H9 (cell line): ENCODE results near the gene TXNDC17. TPM values are rescaled to one million over a fixed set of nuclear protein-coding genes. Genes with fewer than 3 reads are reported as not detected.

Source experiments
- DNase-seq: peaks from one replicate; pipeline ENCODE4 v3.0.0-alpha.2; 2017
- H2AFZ ChIP-seq: one replicate; pipeline ENCODE4 v1.6.1; 2013; ENCODE audit warnings: mild to moderate bottlenecking, low read length, control low read depth, moderate library complexity
- H2AK5ac ChIP-seq: 2 replicates; pipeline ENCODE4 v1.6.1; 2013; ENCODE audit warnings: low read length, control low read depth, mixed read lengths; ENCODE audit not compliant: insufficient read length
- H2BK120ac ChIP-seq: one replicate; pipeline ENCODE4 v1.6.1; 2013; ENCODE audit warnings: low read depth, mild to moderate bottlenecking, low read length, control low read depth, inconsistent platforms; ENCODE audit not compliant: poor library complexity, severe bottlenecking
- H2BK12ac ChIP-seq: 2 replicates; pipeline ENCODE4 v1.6.1; 2013; ENCODE audit warnings: low read length, control low read depth, mixed read lengths, low read depth; ENCODE audit not compliant: insufficient read length
- H2BK15ac ChIP-seq: 2 replicates; pipeline ENCODE4 v1.6.1; 2013; ENCODE audit warnings: low read depth, low read length, control low read depth
- H2BK20ac ChIP-seq: one replicate; pipeline ENCODE4 v1.6.1; 2013; ENCODE audit warnings: low read depth, mild to moderate bottlenecking, low read length, control low read depth, inconsistent platforms; ENCODE audit not compliant: poor library complexity, severe bottlenecking
- H2BK5ac ChIP-seq: 2 replicates; pipeline ENCODE4 v1.6.1; 2013; ENCODE audit warnings: low read length, control low read depth, mixed read lengths; ENCODE audit not compliant: insufficient read length
- H3K14ac ChIP-seq: 2 replicates; pipeline ENCODE4 v1.6.1; 2013; ENCODE audit warnings: low read length, control low read depth; ENCODE audit not compliant: insufficient read depth
- H3K18ac ChIP-seq: 2 replicates; pipeline ENCODE4 v1.6.1; 2013; ENCODE audit warnings: low read depth, mild to moderate bottlenecking, mixed read lengths, low read length, control low read depth; ENCODE audit not compliant: insufficient read length
- H3K23ac ChIP-seq: 2 replicates; pipeline ENCODE4 v1.6.1; 2013; ENCODE audit warnings: low read length, control low read depth, mixed read lengths, low read depth; ENCODE audit not compliant: insufficient read length
- H3K23me2 ChIP-seq: 2 replicates; pipeline ENCODE4 v1.6.1; 2013; ENCODE audit warnings: low read depth, mild to moderate bottlenecking, mixed read lengths, low read length, control low read depth; ENCODE audit not compliant: insufficient read length, poor library complexity, severe bottlenecking
- H3K27ac ChIP-seq: 2 replicates; pipeline ENCODE4 v1.5.1; 2013; ENCODE audit warnings: low read length, control low read depth, mixed read lengths, low read depth; ENCODE audit not compliant: insufficient read length
- H3K27me3 ChIP-seq: 2 replicates; pipeline ENCODE4 v1.6.1; 2013; ENCODE audit warnings: low read length, control low read depth, inconsistent platforms; ENCODE audit not compliant: insufficient read depth
- H3K4ac ChIP-seq: 2 replicates; pipeline ENCODE4 v1.6.1; 2013; ENCODE audit warnings: low read depth, mild to moderate bottlenecking, control low read depth, inconsistent platforms, low read length, moderate library complexity
- H3K4me1 ChIP-seq: 2 replicates; pipeline ENCODE4 v1.6.1; 2013; ENCODE audit warnings: low read length, control low read depth, inconsistent platforms; ENCODE audit not compliant: insufficient read depth
- H3K4me2 ChIP-seq: 2 replicates; pipeline ENCODE4 v1.6.1; 2013; ENCODE audit warnings: low read length, control low read depth, mixed read lengths; ENCODE audit not compliant: insufficient read length, insufficient read depth
- H3K56ac ChIP-seq: 2 replicates; pipeline ENCODE4 v1.6.1; 2013; ENCODE audit warnings: low read depth, mild to moderate bottlenecking, mixed read lengths, low read length, control low read depth; ENCODE audit not compliant: insufficient read length
- H3K79me1 ChIP-seq: 2 replicates; pipeline ENCODE4 v1.6.1; 2013; ENCODE audit warnings: low read depth, mild to moderate bottlenecking, moderate library complexity, low read length, control low read depth, inconsistent platforms; ENCODE audit not compliant: insufficient read depth, poor library complexity, severe bottlenecking
- H3K79me2 ChIP-seq: 2 replicates; pipeline ENCODE4 v1.6.1; 2013; ENCODE audit warnings: low read length, control low read depth, inconsistent platforms; ENCODE audit not compliant: insufficient read depth
- H3K9ac ChIP-seq: 2 replicates; pipeline ENCODE4 v1.6.1; 2013; ENCODE audit warnings: low read length, control low read depth, mixed read lengths; ENCODE audit not compliant: insufficient read length; ENCODE audit errors: extremely low read depth
- H3K9me3 ChIP-seq: one replicate; pipeline ENCODE4 v1.6.1; 2013; ENCODE audit warnings: low read depth, low read length, inconsistent platforms; ENCODE audit not compliant: control insufficient read depth
- H3T11ph ChIP-seq: one replicate; pipeline ENCODE4 v1.6.1; 2013; ENCODE audit warnings: mild to moderate bottlenecking, low read length, control low read depth, inconsistent platforms
- H4K20me1 ChIP-seq: one replicate; pipeline ENCODE4 v1.6.1; 2013; ENCODE audit not compliant: control insufficient read depth, insufficient read length, insufficient read depth
- H4K5ac ChIP-seq: 2 replicates; pipeline ENCODE4 v1.6.1; 2013; ENCODE audit warnings: low read depth, mild to moderate bottlenecking, mixed read lengths, low read length, control low read depth; ENCODE audit not compliant: insufficient read length
- H4K8ac ChIP-seq: replicated peaks from 2 replicates; pipeline ENCODE4 v1.6.1; 2013; ENCODE audit warnings: low read length, control low read depth, mixed read lengths, low read depth; ENCODE audit not compliant: insufficient read length
- H4K91ac ChIP-seq: 2 replicates; pipeline ENCODE4 v1.6.1; 2013; ENCODE audit warnings: low read depth, mild to moderate bottlenecking, moderate library complexity, mixed read lengths, low read length, control low read depth; ENCODE audit not compliant: insufficient read length
- H3K27ac Mint-ChIP-seq, 3 experiments: 2 replicates in 2 of 3; 3 replicates in 1 of 3; pipeline ENCODE4 v1.8.0; 2020 to 2021; ENCODE audit warnings: mixed read lengths in 3 of 3, mild to moderate bottlenecking in 1 of 3, moderate library complexity in 1 of 3
- H3K27me3 Mint-ChIP-seq: 2 replicates; pipeline ENCODE4 v1.8.0; 2021; ENCODE audit warnings: low read depth, mild to moderate bottlenecking, moderate library complexity, mixed read lengths
- H3K36me3 Mint-ChIP-seq, 3 experiments: 2 replicates in 2 of 3; 3 replicates in 1 of 3; pipeline ENCODE4 v1.8.0; 2020 to 2021; ENCODE audit warnings: low read depth in 3 of 3, mixed read lengths in 3 of 3; ENCODE audit not compliant: insufficient read depth in 1 of 3
- H3K4me1 Mint-ChIP-seq, 2 experiments: 2 replicates each; pipeline ENCODE4 v1.8.0; 2020; ENCODE audit warnings: mixed read lengths in 2 of 2
- H3K4me3 Mint-ChIP-seq, 2 experiments: 2 replicates in 1 of 2; 3 replicates in 1 of 2; pipeline ENCODE4 v1.8.0; 2020 to 2021; ENCODE audit warnings: mild to moderate bottlenecking in 2 of 2, mixed read lengths in 2 of 2, moderate library complexity in 1 of 2
- H3K9me3 Mint-ChIP-seq, 2 experiments: 2 replicates in 1 of 2; 3 replicates in 1 of 2; pipeline ENCODE4 v1.8.0; 2020; ENCODE audit warnings: mild to moderate bottlenecking in 2 of 2, mixed read lengths in 2 of 2, moderate library complexity in 1 of 2
- WGBS: extraction: QIAGEN DNeasy Blood & Tissue Kit; methylation state at CpG from one replicate; pipeline ENCODE4 v1.1.7; 2013; ENCODE audit warnings: missing lambda C conversion rate, low lambda C conversion rate, mixed read lengths; ENCODE audit not compliant: insufficient read length; ENCODE audit errors: extremely low coverage; 5-methylcytosine and 5-hydroxymethylcytosine counted together
- total RNA-seq: library from RNA; stranded (reverse); gene quantifications from 2 replicates; pipeline ENCODE4 v1.2.1, GENCODE V29; 2021
- TF ChIP-seq, protein P1 (sequence below): fragments of 200-600 bp; sonication (generic); conservative IDR thresholded peaks from 3 replicates; pipeline ENCODE4 v1.8.0; 2021; ENCODE audit warnings: antibody characterized with exemption, mild to moderate bottlenecking

Gene TXNDC17
- total RNA-seq, 1 experiment from 2014 or later, result 170 TPM

DNA sequence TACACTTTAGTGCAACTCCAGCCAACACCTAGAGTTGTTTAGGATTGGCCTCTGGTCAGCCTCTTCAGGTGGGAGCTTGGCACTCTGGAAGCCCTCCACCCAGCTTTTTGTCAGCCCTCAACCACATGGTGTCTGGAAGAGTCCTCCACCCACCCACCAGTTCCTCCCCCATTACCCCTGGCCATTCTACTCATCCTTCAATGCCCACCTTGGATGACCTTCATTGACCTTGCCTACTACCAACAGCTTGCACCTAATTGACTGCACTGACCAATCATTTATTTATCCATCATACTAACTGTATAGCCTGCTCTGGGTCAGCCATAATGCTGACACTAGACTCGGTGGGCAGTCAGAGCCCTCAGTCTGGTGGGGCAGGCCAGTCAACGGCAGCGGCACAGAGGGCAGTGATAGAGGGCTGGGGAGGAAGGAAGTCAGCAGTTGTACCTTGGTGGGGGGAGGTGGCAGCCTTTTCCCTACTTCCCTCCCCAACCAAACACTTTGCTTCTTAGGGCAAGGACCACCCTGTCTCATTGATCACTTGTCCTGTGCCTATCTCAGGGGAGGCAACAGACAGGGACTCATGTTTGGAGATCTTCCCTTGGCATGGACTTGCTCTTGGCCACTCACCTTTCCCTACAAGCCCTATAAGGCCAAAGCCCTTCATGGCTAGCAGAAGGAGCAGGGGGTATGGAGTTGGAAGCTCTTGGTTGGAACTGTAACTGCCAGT, 43.0 kb downstream of the TXNDC17 start:
- Histone ChIP-seq H3K4ac (no peak overlapping the region), H4K91ac (no peak overlapping the region), H3K56ac (no peak overlapping the region), H2AK5ac (no peak overlapping the region), H2BK5ac (no peak overlapping the region), H4K5ac (no peak overlapping the region), H2BK20ac (no peak overlapping the region), H3K4me2 (no peak overlapping the region), H3K9me3 (no peaks in the 10 kb centered on the region), H3K14ac (no peak overlapping the region), H3K18ac (no peak overlapping the region), H3K9ac (no peak overlapping the region), H2BK12ac (no peak overlapping the region), H3K79me2 (no peaks in the 10 kb centered on the region), H4K20me1 (no peaks in the 10 kb centered on the region), H3K23me2 (no peaks in the 10 kb centered on the region), H2BK120ac (no peak overlapping the region), H3K27me3 (no peaks in the 10 kb centered on the region), H3K23ac (no peak overlapping the region), H3K27ac (no peak overlapping the region), H3K79me1 (no peaks in the 10 kb centered on the region), H2BK15ac (no peak overlapping the region), H3T11ph (no peak overlapping the region), H2AFZ (no peak overlapping the region), H3K4me1 (no peaks in the 10 kb centered on the region), H4K8ac (no peak overlapping the region)
- Mint-ChIP-seq H3K4me3 (no peak overlapping the region), H3K9me3 (no peaks in the 10 kb centered on the region; a peak in 1 of 5 replicates), H3K4me1 (no peaks in the 10 kb centered on the region), H3K27ac (no peak overlapping the region), H3K36me3 (no peaks in the 10 kb centered on the region), H3K27me3 (peaks cover 9% of the 10 kb centered on the region)
- TF ChIP-seq, protein P1, sequence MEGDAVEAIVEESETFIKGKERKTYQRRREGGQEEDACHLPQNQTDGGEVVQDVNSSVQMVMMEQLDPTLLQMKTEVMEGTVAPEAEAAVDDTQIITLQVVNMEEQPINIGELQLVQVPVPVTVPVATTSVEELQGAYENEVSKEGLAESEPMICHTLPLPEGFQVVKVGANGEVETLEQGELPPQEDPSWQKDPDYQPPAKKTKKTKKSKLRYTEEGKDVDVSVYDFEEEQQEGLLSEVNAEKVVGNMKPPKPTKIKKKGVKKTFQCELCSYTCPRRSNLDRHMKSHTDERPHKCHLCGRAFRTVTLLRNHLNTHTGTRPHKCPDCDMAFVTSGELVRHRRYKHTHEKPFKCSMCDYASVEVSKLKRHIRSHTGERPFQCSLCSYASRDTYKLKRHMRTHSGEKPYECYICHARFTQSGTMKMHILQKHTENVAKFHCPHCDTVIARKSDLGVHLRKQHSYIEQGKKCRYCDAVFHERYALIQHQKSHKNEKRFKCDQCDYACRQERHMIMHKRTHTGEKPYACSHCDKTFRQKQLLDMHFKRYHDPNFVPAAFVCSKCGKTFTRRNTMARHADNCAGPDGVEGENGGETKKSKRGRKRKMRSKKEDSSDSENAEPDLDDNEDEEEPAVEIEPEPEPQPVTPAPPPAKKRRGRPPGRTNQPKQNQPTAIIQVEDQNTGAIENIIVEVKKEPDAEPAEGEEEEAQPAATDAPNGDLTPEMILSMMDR, result no peak
- WGBS, result no CpG with 5 or more reads among the region's 3 CpGs
- DNase-seq, result no peak
